AG09309 (cell line): ENCODE measurements around the gene RAB44.
"Not testable (repeated sequence)": the region's sequence is repeated elsewhere in the genome, so short reads cannot be mapped to it uniquely, and the experiment has no call there.

Experiments
- DNase-seq: peaks from one replicate; pipeline ENCODE4 v3.0.0-alpha.2; 2010; ENCODE audit warnings: low read depth
- H3K4me3 ChIP-seq: 2 replicates; pipeline ENCODE4 v1.5.1; 2011; ENCODE audit warnings: mild to moderate bottlenecking, low read depth, low read length, moderate library complexity; ENCODE audit not compliant: control insufficient read depth
- CTCF ChIP-seq: IDR thresholded peaks from 2 replicates; pipeline ENCODE4 v1.5.1; 2011; ENCODE audit warnings: mild to moderate bottlenecking, low read depth, low read length, inconsistent platforms; ENCODE audit not compliant: insufficient read depth, control insufficient read depth; ENCODE audit errors: missing control alignments

The RAB44 gene, protein sequence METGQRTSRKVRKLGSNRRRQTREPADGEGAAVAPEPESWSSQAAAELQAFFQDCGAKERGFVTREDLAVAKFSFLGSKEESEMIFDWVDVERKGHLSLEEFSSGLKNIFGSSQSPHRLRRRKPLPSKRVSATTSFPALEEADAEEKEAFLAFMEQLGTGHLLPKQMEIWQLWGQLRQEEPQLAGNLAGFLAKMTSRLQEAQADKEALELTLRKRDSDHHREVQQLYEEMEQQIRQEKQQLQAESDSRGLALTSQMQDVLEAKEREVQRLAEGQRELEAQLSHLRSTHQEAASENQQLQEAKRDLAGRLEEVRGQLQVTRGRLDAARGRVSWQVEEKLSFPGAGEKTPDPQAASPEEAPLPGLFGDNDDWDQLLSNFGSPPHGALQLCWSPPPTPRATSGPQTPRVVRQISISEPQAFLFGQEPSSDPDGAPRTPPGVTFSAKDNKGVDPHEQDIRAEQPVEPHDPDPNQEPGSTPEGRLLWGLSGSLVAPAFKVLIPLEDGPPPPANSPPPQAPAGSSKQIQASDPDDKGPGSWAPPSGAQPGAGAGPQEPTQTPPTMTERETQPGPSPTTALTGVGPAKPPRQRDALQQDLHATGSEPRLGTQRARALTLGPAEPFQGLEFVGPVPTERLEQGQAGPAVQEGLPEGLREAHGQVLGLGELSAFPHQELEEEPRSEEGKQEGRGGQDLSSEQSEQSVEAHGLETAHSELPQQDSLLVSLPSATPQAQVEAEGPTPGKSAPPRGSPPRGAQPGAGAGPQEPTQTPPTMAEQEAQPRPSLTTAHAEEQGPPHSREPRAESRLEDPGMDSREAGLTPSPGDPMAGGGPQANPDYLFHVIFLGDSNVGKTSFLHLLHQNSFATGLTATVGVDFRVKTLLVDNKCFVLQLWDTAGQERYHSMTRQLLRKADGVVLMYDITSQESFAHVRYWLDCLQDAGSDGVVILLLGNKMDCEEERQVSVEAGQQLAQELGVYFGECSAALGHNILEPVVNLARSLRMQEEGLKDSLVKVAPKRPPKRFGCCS

DNA sequence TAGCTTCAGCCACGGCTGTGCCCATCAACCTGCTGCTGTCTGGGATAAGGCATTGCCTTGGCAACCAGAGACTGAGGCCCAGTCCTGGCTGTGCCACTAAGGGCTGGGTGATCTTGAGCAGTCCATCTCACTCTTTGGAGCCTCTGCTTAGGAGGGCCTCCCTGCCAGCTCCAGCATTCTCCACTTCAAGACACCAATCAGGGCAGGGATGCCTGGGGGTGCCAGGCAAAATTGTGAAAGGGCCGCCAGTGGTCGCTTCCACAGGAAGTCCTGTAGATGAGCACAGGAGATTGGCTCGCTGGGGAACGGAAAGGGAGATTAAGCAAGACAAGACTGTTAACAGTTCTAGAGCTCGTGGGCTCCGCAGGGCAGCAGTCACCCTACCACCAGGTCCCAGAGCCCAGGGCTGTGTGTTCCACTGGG is at the start of gene RAB44:
TSS of gene RAB44 (plus strand) at position 346 of the 423 bp plus-strand sequence. CDS start 6,410 bp downstream, outside the sequence.
- TF ChIP-seq CTCF = no peak
- DNase-seq = no peak

GRCh38 chr6:36649086-36649485 is 48.5 kb upstream of the RAB44 start:
- no peak for TF ChIP-seq CTCF
- H3K4me3 ChIP-seq = no peak overlapping the region
- no peak for DNase-seq

More for the DNA sequence above, at the start of gene RAB44:
- no peak within 1 kb of the TSS for H3K4me3 ChIP-seq

GRCh38 chr6:36649701-36650484 is 47.7 kb upstream of the RAB44 start:
- TF ChIP-seq CTCF = no peak

DNA sequence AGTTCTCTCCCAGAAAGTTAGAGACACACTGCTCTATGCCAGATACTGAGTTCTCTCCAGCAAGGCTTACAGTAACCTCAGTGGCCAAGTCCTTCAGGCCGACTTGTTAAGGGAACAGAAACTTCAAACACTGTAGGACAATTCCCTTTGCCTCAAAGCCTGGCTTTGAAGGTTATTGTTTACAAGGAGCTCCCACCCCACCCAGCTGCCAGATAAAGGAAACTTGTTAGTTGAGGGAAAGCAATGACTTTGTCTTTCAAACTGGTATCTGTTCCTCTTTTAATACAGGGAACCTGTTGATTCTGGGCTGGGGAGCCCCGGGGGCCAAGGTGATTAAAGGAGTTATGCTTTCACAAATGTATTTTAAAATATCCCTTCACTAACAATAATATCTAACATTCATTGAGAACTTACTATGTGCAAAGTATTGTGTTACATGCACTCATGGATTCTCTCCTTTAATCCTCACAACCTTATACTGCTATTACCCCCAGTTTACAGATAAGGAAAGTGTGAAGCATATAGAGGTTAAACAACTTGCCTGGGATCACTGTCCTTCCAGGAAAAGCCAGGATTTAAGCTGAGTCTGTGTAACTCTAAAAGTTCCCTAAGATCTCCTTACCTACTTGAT is 46.7 kb upstream of the RAB44 start:
- TF ChIP-seq CTCF = no peak
- H3K4me3 ChIP-seq = no peak overlapping the region
- no peak for DNase-seq

More at GRCh38 chr6:36649701-36650484, 47.7 kb upstream of the RAB44 start:
- DNase-seq = no peak
- H3K4me3 ChIP-seq = no peak overlapping the region

DNA sequence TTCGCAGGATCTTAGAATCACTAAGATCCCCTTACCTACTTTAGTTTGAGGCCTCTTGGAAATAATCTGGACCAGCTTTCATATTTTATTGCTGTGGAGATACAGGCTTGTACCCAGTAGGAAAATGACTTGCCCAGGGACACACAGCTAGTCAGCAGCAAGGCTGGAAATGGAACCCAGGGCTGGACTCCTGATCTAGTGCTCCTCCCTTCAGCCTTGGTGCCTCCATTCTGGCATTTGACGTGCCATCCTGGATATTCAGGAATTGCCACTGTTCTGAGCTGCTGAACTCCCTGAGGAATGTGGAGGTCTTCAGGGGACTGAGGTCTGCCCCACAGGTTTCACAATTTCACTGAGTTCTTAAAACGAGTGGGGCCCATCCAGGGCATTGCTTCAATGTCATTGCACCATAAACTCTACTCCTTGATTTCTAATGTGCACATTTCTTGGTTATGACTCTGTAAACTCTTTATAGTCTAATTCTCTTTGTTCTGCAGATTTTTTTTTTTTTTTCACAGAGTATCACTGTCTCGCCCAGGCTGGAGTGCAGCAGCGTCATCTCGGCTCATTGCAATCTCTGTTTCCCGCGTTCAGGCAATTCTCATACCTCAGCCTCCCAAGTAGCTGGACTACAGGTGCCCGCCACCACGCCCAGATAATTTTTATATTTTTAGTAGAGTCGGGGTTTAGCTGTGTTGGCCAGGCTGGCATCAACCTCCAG is 45.8 kb upstream of the RAB44 start:
- no peak overlapping the region for H3K4me3 ChIP-seq
- no peak for DNase-seq
- TF ChIP-seq CTCF = no peak

DNA sequence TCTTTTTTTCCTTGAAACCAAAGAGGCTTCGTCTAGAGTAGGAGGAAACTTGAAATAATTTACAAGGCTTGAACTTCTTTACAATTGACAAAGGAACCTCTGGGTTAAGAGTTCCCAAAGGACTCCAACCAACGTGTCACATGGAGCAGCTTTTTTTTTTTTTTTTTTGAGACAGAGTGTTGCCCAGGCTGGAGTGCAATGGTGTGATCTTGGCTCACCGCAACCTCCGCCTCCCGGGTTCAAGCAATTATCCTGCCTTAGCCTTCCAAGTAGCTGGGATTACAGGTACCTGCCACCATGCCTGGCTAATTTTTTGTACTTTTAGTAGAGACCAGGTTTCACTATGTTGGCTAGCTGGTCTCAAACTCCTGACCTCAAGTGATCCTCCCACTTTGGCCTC is 43.2 kb upstream of the RAB44 start:
- not testable (repeated sequence) for DNase-seq, H3K4me3 ChIP-seq
